Measurements from ENCODE around the gene NECTIN1. TPM values are rescaled to one million over a fixed set of nuclear protein-coding genes. Genes with fewer than 3 reads are reported as not detected.

Gene NECTIN1
- total RNA-seq, 1 experiment from 2014 or later: 23.8 TPM

- no peaks in the 10 kb centered on the region for H4K20me1 ChIP-seq (ENCODE audit: insufficient read depth)
- no peak overlapping the region for H2AFZ ChIP-seq (ENCODE audit: low read depth, low read length, poor library complexity, severe bottlenecking)
- ChIA-PET RAD21 (ENCODE audit: low non-redundant PET in 1 of 2, low total read pairs in 2 of 2, uncharacterized antibody in 2 of 2, unreplicated experiment in 2 of 2) (no interaction called here), CTCF (interaction anchor here (0.7 kb wide), 1 partner anchor 58 kb away, joined by 3 read pairs; no protein-coding TSS in a partner anchor), POLR2A (no interaction called here)
- no peaks in the 10 kb centered on the region for H3K9me2 ChIP-seq (ENCODE audit: insufficient read depth)
- no peak overlapping the region for H3K4me3 ChIP-seq (replicated peaks in 1 of 2; ENCODE audit: low read depth in 1 of 2, low read length in 2 of 2)
- BruUV-seq (replicated peaks): no TSS peak
- no peaks in the 10 kb centered on the region for H3K79me2 ChIP-seq (ENCODE audit: insufficient read depth, low read length)
- no peak overlapping the region for H3K9ac ChIP-seq (ENCODE audit: low read length)
- no peak overlapping the region for H3K4me2 ChIP-seq (ENCODE audit: low read length)
- no peak for DNase-seq (ENCODE audit: low read depth, low spot score)
- H3K4me1 ChIP-seq (ENCODE audit: control insufficient read depth in 1 of 2, insufficient read depth in 2 of 2, low read length in 2 of 2): peaks cover 0 to 20% of the 10 kb centered on the region in 2 experiments; a peak in 2 of 4 replicates
- H3K27me3 ChIP-seq (ENCODE audit: insufficient read depth, low read length): no peaks in the 10 kb centered on the region
- H3K9me3 ChIP-seq (ENCODE audit: control insufficient read depth in 1 of 2, insufficient read depth in 1 of 2, low read depth in 1 of 2, low read length in 2 of 2): no peaks in the 10 kb centered on the region
- intact Hi-C loops (cut with micrococcal nuclease): no loop called here
- TF ChIP-seq RAD21 (IDR thresholded peaks at IDR 0.05; ENCODE audit: low read depth) (no peak), ELF1 (IDR thresholded peaks at IDR 0.05; ENCODE audit: borderline replicate concordance, low read depth) (no peak), ZBTB33 (IDR thresholded peaks at IDR 0.05; ENCODE audit: extremely low read depth, insufficient replicate concordance, low read length) (no peak), SIN3A (IDR thresholded peaks at IDR 0.05; ENCODE audit: low read depth) (no peak), CTCF (IDR thresholded peaks at IDR 0.05 in 2 of 3, conservative IDR thresholded peaks at IDR 0.05 in 1 of 3; ENCODE audit: borderline replicate concordance in 1 of 3, insufficient read depth in 1 of 3, low read depth in 2 of 3, low read length in 2 of 3) (no peak), EGR1 (IDR thresholded peaks at IDR 0.05; ENCODE audit: low read depth) (no peak), YY1 (IDR thresholded peaks at IDR 0.05; ENCODE audit: extremely low read depth, insufficient replicate concordance, low read depth, low read length) (no peak), POLR2A (IDR thresholded peaks at IDR 0.05; ENCODE audit: borderline replicate concordance, extremely low read depth, insufficient read depth, insufficient read length) (no peak), ATF3 (IDR thresholded peaks at IDR 0.05) (no peak), SP1 (IDR thresholded peaks at IDR 0.05; ENCODE audit: low read depth) (no peak), CBX3 (IDR thresholded peaks at IDR 0.05; ENCODE audit: low read depth) (no peak)
- H3K36me3 ChIP-seq (ENCODE audit: control insufficient read depth in 1 of 2, insufficient read depth in 2 of 2, low read length in 2 of 2): no peaks in the 10 kb centered on the region
- H3K27ac ChIP-seq (ENCODE audit: low read depth, low read length): no peak overlapping the region
- no peak for ATAC-seq
Measured at GRCh38 chr11:119592642-119593041, 136.4 kb downstream of the NECTIN1 start.

Measured in HCT116 (cell line).